ENCODE results near the gene ZEB2. TPM values are rescaled to one million over a fixed set of nuclear protein-coding genes. Genes with fewer than 3 reads are reported as not detected.
A peak's percentile ranks its signal among the peaks of the same experiment; 100 is the strongest.

The ZEB2 gene
- total RNA-seq, 1 donor from 2014 or later: 95.4 TPM

DNA sequence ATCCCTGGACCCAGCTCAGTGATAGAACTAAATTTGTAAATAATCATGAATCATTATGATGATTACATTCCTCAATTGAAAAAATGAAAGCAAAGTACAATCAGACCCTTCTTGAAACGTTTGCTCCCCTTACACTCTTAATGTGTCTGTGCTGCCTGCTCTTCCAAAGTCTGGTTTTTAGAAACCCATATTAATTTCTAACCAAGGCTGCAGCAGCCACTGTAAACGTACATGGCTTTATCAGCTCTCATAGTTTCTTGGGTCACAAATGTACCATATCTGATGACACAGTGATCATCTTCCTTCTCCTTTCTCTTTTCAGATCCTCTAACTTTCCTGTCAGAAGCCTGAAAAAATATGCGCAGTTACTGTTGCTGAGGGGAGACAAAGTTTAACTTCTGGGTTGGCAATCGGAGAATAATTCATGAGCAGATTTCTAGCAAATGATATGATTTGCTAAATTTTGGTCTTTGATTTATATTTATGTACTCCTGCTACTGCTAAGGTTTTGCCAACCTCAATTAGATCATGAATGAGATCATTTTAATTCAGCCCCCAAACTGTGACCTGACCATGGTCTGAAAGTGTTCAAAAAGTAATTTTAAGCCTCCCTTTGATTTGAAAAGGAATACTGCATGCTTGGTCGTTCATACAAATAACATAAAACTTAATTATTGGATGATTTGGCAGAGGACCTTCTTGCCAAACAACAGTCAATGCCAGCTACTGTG, 12.3 kb downstream of the ZEB2 start:
- H3K4me3 Mint-ChIP-seq (ENCODE audit: unreplicated experiment): no peak overlapping the region
- H3K4me1 Mint-ChIP-seq (ENCODE audit: low read depth): peaks cover 95% of the 10 kb centered on the region
- TF ChIP-seq, protein P1, sequence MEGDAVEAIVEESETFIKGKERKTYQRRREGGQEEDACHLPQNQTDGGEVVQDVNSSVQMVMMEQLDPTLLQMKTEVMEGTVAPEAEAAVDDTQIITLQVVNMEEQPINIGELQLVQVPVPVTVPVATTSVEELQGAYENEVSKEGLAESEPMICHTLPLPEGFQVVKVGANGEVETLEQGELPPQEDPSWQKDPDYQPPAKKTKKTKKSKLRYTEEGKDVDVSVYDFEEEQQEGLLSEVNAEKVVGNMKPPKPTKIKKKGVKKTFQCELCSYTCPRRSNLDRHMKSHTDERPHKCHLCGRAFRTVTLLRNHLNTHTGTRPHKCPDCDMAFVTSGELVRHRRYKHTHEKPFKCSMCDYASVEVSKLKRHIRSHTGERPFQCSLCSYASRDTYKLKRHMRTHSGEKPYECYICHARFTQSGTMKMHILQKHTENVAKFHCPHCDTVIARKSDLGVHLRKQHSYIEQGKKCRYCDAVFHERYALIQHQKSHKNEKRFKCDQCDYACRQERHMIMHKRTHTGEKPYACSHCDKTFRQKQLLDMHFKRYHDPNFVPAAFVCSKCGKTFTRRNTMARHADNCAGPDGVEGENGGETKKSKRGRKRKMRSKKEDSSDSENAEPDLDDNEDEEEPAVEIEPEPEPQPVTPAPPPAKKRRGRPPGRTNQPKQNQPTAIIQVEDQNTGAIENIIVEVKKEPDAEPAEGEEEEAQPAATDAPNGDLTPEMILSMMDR (IDR thresholded peaks at IDR 0.05): no peak
- H3K27ac Mint-ChIP-seq (ENCODE audit: unreplicated experiment): peak overlapping the region; percentile 61
- H3K36me3 Mint-ChIP-seq (ENCODE audit: low read depth): peaks cover 3% of the 10 kb centered on the region
- no peaks in the 10 kb centered on the region for H3K9me3 Mint-ChIP-seq (ENCODE audit: low read depth)
- DNase-seq (ENCODE audit: low spot score): no peak
- no peaks in the 10 kb centered on the region for H3K27me3 Mint-ChIP-seq (ENCODE audit: low read depth)

DNA sequence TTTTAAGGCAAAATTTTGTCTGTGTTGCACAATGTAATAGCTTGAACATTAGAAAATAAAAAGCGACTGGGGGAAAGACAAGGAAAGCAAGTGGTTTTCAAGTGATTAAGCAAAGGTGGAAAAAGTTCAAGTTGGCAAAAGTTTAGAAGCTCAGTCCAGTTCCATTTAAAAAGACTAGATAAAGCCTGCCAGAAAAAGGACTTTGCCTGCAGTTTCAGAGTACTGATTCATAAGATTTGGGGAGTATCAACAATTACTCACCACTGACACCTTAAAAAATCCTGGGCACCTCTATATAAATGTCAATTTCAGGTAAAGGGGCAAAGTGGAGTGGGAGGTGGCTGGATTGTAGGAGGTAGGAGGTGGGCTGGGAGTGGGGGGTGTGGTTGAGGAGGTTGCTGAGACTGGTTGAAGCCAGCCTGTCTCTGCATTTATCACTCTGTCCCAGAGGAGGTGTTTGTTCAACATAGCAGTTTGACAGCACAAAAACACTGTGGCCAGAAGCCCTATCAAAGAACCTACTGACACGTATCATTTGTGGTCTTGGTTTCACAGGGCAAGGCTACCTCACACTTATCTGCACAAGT, 14.6 kb downstream of the ZEB2 start:
- Mint-ChIP-seq H3K4me1 (ENCODE audit: low read depth) (peaks cover 91% of the 10 kb centered on the region), H3K9me3 (ENCODE audit: low read depth) (no peaks in the 10 kb centered on the region), H3K4me3 (ENCODE audit: unreplicated experiment) (no peak overlapping the region), H3K27ac (ENCODE audit: unreplicated experiment) (peak overlapping the region; percentile 78), H3K36me3 (ENCODE audit: low read depth) (peaks cover 4% of the 10 kb centered on the region), H3K27me3 (ENCODE audit: low read depth) (no peaks in the 10 kb centered on the region)
- TF ChIP-seq, protein P1 (IDR thresholded peaks at IDR 0.05): no peak
- no peak for DNase-seq (ENCODE audit: low spot score)

DNA sequence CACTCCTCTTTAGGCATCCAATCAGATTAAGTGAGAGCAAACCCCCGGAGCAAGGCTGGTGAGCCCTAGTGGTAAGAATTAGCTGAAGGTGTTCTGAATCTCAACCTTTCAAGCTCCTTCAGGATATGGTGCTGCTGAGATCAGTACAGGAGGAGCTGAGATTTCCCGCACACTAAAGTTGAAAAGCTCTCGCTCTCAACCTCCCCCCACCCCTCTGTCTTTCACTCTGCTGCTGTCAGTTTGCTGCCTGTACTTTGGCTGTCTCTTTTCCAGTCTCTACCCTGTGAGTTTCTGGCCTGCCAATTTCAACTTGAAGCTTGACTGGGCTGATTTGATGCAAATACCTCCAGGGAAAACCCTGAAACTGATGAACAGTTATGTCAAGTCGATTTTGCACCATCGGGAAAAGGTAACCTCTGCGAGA, 15.7 kb downstream of the ZEB2 start:
- DNase-seq (ENCODE audit: low spot score): no peak
- peak overlapping the region; percentile 33 for H3K27ac Mint-ChIP-seq (ENCODE audit: unreplicated experiment)
- H3K36me3 Mint-ChIP-seq (ENCODE audit: low read depth): peaks cover 4% of the 10 kb centered on the region
- TF ChIP-seq, protein P1 (IDR thresholded peaks at IDR 0.05): peak; percentile 40
- no peaks in the 10 kb centered on the region for H3K9me3 Mint-ChIP-seq (ENCODE audit: low read depth)
- no peak overlapping the region for H3K4me3 Mint-ChIP-seq (ENCODE audit: unreplicated experiment)
- H3K4me1 Mint-ChIP-seq (ENCODE audit: low read depth): peaks cover 80% of the 10 kb centered on the region
- H3K27me3 Mint-ChIP-seq (ENCODE audit: low read depth): no peaks in the 10 kb centered on the region

DNA sequence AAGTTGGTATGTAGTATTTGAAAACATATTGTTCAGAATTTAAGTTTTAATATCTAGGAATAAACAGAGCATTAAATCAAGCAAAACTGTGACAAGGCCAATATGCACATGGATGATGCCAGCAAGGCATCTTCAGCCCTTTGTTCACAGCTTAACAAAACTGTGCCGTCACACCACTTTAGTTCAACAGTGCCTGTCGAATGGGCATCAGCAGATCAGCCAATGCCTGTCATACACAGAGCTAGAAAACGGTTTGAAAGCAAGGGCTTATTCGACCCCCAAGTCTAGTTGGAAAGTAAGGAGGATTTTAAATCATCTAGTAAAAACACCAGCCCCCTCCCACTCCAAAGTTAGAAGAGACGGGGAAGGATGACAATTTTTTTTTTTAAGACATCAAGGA, 16.7 kb downstream of the ZEB2 start:
- H3K4me3 Mint-ChIP-seq (ENCODE audit: unreplicated experiment): no peak overlapping the region
- H3K9me3 Mint-ChIP-seq (ENCODE audit: low read depth): no peaks in the 10 kb centered on the region
- H3K36me3 Mint-ChIP-seq (ENCODE audit: low read depth): peaks cover 4% of the 10 kb centered on the region
- DNase-seq (ENCODE audit: low spot score): no peak
- H3K27ac Mint-ChIP-seq (ENCODE audit: unreplicated experiment): no peak overlapping the region
- TF ChIP-seq, protein P1 (IDR thresholded peaks at IDR 0.05): no peak
- H3K27me3 Mint-ChIP-seq (ENCODE audit: low read depth): no peaks in the 10 kb centered on the region
- peaks cover 70% of the 10 kb centered on the region for H3K4me1 Mint-ChIP-seq (ENCODE audit: low read depth)

DNA sequence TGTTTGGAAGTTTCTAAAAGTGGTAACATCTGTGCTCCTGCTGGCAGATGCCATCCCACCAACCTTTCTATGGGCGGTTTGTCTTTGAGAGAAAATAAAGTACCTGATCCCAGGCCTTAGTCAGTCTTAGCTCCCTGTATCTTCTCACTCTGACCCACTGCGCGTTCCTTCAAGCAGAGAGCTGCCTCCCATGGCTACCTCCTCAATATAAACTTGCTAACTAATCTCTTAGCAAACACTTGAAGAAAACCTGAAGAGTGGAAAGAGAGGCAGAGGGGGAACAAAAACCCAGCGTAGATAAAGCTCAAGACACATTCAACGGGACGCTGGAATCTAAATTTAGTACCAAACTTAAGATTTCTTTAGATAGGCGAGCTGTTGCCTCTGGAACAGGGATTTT, 17.6 kb downstream of the ZEB2 start:
- Mint-ChIP-seq H3K27me3 (ENCODE audit: low read depth) (no peaks in the 10 kb centered on the region), H3K27ac (ENCODE audit: unreplicated experiment) (no peak overlapping the region), H3K4me1 (ENCODE audit: low read depth) (peaks cover 61% of the 10 kb centered on the region)

More for the DNA sequence above, 17.6 kb downstream of the ZEB2 start:
- TF ChIP-seq, protein P1 (IDR thresholded peaks at IDR 0.05): no peak
- peaks cover 4% of the 10 kb centered on the region for H3K36me3 Mint-ChIP-seq (ENCODE audit: low read depth)
- no peak overlapping the region for H3K4me3 Mint-ChIP-seq (ENCODE audit: unreplicated experiment)
- H3K9me3 Mint-ChIP-seq (ENCODE audit: low read depth): no peaks in the 10 kb centered on the region
- no peak for DNase-seq (ENCODE audit: low spot score)
